HG03342 (cell line): ENCODE results near the gene DPEP3.
A peak's percentile ranks its signal among the peaks of the same experiment; 100 is the strongest.
"Not testable (repeated sequence)": the region's sequence is repeated elsewhere in the genome, so short reads cannot be mapped to it uniquely, and the experiment has no call there.

Experiments
- ATAC-seq: cut with Tn5 transposase; IDR thresholded peaks from one replicate; pipeline ENCODE4 v1.9.1; 2021; ENCODE audit warnings: mild to moderate bottlenecking, moderate library complexity; ENCODE audit not compliant: unreplicated experiment

The DPEP3 gene

GRCh38 chr16:67995423-67995822, 15.1 kb upstream of the DPEP3 start:
- no peak for ATAC-seq

DNA sequence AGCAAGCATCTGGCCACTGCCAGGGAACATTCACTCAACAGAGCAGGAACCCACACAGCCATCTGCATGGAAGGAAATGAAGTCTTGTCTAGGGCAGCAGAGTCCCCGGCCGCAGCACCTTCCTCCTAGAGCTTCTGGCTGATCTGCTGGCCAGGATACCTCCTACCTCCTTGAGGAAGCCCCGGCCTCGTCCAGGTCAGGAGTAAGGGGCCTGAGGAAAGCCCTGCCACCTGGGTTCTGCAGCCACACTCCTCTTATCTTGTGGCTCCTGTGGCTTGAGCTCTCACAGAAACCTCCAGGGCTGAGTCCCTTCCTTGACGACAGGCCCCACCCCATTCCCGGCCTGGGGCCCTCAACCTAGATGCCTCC, 13.7 kb upstream of the DPEP3 start:
- peak; percentile 12 for ATAC-seq

GRCh38 chr16:67993207-67994039, 13.1 kb upstream of the DPEP3 start:
- ATAC-seq = peak; percentile 64

DNA sequence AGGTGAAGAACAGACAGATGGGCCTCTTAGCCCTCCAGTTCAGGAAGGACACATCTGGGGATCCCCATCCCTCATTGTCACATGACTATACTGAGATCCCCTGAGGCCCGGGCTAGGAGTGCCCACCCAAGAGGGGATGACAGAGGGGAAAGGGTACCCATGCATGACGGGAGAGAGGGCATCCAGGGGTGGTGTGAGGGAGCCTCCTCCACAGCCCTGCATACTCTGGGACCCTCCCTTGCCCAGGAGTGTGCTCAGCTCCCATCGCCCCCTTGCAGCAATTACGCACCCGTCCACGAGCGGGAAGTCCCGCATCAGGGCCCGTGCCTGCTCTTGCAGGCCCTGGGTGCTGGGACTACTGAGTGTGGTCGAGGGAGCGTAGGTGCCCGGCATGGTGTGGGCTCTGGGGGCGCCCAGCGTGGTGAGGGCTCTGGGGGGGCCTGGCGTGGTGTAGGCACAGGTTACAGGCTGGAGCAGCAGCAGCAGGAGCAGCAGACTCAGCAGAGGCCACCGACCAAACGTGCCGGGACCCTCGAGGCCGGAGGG, 12.4 kb upstream of the DPEP3 start:
- ATAC-seq = peak; percentile 6

GRCh38 chr16:67990018-67990386, 9.7 kb upstream of the DPEP3 start:
- no peak for ATAC-seq

DNA sequence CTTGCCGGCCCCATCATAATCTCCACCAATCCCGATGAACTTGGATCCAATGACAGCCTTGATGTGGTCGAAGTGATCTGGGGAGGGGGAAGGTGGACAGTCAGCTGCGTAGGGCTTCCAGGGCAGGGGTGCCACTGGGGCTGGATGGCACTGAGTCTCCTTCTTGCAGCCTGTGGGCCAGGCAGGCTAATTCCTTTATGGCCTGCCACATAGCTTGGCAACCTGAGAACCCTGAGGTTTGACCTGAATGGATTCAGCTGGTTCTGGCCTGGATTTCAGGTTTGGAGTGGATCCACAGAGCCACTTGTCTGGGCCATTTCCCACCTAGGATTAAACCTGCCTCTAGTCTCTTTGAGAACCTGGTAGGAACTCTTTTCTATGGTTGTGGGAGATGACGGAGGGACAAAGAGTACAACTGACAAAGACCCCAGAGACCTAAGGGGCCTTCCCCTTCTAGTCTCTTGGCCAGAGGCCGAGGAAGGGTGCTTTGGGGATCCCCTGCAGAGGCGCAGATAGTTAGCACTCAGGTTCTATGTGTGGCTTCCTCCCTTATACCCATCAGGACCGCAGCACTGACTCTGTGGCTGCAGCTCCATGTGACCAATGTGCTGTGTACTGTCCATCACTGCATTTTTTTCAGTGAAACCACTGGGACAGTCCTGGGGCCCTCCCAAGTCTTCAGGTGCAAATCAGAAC, 9.2 kb upstream of the DPEP3 start:
- no peak for ATAC-seq

- no peak for ATAC-seq
Measured at GRCh38 chr16:67988675-67989074, 8.4 kb upstream of the DPEP3 start.

GRCh38 chr16:67987460-67988160, 7.3 kb upstream of the DPEP3 start:
- ATAC-seq = no peak

DNA sequence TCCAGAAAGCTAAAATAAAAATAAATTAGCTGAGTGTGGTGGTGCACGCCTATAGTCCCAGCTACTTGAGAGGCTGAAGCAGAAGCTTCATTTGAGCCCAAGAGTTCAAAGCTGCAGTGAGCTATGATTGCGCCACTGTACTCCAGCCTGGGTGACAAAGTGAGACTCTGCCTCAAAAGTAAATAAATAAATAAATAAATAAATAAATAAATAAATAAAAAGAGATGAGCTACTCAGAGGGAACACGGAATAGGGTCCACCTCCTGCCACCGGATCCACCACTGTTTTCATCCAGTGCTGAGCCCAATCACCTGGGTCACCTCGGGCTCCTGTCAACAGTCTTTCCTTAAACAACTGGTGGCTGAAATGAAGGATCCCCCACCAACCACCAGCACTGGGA, 6.7 kb upstream of the DPEP3 start:
- no peak for ATAC-seq

DNA sequence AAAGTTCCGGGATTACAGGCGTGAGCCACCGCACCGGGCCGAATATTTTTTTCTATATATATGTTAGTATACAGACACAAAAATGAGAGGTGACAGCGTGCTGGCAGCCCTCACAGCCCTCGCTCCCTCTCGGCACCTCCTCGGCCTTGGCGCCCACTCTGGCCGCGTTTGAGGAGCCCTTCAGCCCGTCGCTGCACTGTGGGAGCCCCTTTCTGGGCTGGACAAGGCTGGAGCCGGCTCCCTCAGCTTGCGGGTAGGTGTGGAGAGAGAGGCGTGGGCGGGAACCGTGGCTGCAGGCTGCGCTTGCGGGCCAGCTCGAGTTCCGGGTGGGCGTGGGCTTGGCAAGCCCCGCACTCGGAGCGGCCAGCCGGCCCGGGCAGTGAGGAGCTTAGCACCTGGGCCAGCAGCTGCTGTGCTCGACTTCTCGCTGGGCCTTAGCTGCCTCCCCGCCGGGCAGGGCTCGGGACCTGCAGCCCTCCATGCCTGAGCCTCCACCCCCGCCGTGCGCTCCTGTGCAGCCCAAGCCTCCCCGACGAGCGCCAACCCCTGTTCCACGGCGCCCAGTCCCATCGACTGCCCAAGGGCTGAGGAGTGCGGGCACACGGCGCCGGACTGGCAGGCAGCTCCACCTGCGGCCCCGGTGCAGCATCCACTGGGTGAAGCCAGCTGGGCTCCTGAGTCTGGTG, 1.9 kb upstream of the DPEP3 start:
- no peak for ATAC-seq

- no peak for ATAC-seq
Measured at GRCh38 chr16:67977469-67978227, 2.7 kb downstream of the DPEP3 start.

DNA sequence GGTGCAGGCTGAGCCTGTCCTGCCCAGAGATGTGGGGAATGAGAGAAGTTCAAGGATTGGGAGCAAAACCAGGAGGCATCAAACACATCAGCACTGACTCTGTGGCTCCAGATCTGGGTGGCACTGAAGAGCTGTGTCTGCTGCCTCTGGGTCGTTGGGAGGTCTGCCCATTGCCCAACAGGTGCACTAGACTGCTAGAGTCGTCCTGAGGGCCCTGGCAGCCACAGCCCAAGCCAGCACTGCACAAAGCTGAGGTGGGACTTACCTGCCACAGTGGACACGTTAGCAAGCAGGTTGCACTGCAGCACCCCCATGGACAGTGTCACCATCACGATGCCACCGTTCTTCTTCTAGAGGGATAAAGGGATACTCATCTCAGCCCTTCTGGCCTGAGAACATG, 3.3 kb downstream of the DPEP3 start:
- no peak for ATAC-seq

DNA sequence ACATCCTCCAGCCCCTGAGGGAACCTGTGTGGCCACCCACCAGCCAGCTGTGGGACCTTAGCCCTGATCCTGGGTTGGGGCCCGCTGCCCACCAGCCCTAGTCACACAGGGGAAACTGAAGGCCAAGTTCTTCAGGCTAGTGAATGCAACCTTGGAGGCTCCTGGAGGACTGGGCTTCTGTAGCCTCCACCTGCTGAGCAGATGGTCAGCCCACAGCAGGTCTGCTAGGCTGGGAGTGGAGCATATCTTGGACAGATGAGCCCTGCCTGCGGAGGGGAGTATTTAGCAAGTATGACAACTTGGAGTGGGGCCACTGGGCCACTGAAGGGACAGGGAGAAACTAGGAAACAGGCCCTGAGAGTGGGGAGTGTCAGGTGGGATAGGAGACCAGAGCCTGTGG, 4.1 kb downstream of the DPEP3 start:
- no peak for ATAC-seq

- no peak for ATAC-seq
Measured at GRCh38 chr16:67975321-67976105, 4.8 kb downstream of the DPEP3 start.

DNA sequence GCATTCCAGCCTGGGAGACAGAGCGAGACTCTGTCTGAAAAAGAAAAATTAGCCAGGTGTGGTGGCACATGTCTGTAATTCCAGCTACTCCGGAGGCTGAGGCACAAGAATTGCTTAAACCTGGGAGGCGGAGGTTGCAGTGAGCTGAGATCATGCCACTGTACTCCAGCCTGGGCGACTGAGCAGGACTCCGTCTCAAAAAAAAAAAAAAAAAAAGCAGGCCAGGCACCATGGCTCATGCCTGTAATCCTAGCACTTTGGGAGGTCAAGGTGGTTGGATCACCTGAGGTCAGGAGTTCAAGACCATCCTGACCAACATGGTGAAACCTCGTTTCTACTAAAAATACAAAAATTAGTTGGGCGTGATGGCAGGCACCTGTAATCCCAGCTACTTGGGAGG, 8.0 kb downstream of the DPEP3 start:
- not testable (repeated sequence) for ATAC-seq

- ATAC-seq = no peak
Measured at GRCh38 chr16:67971111-67971510, 9.2 kb downstream of the DPEP3 start.

DNA sequence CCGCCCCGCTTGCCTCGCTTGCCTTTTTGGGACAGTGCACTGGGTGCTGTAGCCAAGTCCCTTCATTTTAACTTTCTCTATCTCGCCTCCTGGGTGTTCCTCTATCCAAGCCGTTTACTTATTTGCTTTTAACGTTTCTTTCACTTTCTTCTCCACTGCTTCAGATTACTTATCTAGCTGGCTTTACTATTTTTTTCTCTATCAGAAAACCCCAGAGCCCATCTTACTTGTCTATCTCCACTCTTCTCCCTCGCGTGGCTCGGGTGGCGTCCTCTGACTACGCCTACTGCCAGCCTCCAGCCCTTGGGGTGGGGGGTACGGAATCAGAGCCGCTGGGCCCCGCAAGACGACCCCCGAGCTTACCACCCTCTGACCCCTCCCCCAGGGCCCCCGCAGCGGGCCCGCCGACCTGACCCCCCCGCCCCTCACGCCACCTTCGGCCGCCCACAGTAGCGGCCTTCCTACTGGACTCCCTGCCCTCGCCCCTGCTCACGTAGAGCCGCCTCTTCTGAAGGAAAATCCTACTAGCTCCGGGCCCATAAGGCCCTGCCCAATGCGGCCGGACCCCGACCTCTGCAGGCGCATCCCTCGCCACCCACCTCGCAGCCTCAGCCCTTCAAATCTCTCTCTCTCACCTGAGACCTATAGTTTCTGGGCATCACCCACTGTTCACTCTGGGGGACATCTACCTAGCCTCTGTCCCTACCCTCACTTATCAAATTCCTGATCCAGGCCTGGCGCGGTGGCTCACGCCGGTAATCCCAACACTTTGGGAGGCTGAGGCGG, 10.9 kb downstream of the DPEP3 start:
- no peak for ATAC-seq

GRCh38 chr16:67968400-67969253, 11.7 kb downstream of the DPEP3 start, which contains the start of gene SLC12A4:
Gene SLC12A4, minus strand, starts transcription at chr16:67968637. Its CDS starts 84 bp downstream, at chr16:67968553.
- ATAC-seq = peak; percentile 83
